CD4-positive, alpha-beta T cell treated with Interleukin-15 for 4 hours (primary cell): ENCODE results near the gene C1QTNF8.
"Not testable (repeated sequence)": the region's sequence is repeated elsewhere in the genome, so short reads cannot be mapped to it uniquely, and the experiment has no call there.

Experiments used
- DNase-seq: peaks from one replicate; pipeline ENCODE4 v3.0.0-alpha.2; 2020; ENCODE audit warnings: low spot score

Gene C1QTNF8

DNA sequence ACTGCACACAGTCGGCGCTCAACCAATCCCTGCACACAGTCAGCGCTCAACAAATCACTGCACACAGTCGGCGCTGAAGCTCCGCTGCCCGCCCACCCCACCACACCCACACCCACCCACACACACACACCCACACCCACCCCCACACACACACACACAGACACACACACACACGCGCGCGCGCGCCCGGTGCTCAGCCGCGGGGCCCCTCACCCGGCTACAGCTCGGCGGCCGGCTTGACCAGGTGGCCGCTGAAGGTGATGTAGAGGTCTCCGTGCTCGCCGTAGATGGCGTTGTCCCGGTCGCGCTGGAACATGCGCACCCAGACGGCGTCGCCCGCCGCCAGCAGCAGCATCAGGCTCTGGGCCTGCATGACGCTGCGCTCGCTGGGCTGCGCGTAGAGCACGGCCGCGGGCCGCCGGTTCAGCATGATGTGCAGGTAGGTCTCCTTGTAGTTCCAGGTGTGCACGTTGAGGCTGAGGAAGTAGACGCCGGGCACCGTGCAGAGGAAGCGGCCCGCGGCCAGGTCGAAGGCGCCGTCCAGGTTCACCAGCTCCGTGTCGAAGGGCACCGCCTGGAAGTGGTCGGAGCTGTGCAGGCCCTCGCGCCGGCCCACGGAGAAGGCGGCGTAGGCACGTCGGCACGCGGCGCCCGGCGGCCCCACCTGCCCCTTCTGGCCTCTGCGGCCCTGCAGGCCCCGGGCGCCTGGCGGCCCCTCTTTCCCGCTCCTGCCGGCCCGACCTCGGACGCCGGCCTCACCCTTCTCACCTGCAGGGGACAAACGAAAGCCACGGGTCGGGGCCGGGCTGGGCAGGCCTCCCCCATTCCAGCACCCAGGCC lies 2.5 kb downstream of the C1QTNF8 start:
- DNase-seq = no peak

DNA sequence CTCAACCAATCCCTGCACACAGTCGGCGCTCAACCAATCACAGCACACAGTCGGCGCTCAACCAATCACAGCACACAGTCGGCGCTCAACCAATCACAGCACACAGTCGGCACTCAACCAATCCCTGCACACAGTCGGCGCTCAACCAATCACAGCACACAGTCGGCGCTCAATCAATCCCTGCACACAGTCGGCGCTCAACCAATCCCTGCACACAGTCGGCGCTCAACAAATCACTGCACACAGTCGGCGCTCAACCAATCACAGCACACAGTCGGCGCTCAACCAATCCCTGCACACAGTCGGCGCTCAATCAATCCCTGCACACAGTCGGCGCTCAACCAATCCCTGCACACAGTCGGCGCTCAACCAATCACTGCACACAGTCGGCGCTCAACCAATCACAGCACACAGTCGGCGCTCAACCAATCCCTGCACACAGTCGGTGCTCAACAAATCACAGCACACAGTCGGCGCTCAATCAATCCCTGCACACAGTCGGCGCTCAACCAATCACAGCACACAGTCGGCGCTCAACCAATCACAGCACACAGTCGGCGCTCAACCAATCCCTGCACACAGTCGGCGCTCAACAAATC lies 3.3 kb downstream of the C1QTNF8 start:
- not testable (repeated sequence) for DNase-seq

DNA sequence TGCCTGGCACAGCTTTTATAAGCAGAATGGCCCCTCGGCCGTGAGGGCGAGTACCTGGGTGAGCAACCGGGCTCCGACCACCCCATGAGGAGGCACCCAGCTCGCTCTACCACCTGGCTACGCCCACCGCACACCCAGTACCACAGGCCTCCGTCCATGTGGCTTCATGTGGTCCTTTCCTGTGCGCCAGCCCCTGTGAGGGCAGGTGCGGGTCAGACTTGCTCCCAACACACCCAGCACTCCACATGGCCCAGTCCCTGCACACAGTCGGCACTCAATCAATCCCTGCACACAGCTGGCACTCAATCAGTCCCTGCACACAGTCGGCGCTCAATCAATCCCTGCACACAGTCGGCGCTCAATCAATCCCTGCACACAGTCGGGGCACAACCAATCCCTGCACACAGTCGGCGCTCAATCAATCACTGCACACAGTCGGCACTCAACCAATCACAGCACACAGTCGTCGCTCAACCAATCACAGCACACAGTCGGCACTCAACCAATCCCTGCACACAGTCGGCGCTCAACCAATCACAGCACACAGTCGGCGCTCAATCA lies 4.0 kb downstream of the C1QTNF8 start:
- no peak for DNase-seq

DNA sequence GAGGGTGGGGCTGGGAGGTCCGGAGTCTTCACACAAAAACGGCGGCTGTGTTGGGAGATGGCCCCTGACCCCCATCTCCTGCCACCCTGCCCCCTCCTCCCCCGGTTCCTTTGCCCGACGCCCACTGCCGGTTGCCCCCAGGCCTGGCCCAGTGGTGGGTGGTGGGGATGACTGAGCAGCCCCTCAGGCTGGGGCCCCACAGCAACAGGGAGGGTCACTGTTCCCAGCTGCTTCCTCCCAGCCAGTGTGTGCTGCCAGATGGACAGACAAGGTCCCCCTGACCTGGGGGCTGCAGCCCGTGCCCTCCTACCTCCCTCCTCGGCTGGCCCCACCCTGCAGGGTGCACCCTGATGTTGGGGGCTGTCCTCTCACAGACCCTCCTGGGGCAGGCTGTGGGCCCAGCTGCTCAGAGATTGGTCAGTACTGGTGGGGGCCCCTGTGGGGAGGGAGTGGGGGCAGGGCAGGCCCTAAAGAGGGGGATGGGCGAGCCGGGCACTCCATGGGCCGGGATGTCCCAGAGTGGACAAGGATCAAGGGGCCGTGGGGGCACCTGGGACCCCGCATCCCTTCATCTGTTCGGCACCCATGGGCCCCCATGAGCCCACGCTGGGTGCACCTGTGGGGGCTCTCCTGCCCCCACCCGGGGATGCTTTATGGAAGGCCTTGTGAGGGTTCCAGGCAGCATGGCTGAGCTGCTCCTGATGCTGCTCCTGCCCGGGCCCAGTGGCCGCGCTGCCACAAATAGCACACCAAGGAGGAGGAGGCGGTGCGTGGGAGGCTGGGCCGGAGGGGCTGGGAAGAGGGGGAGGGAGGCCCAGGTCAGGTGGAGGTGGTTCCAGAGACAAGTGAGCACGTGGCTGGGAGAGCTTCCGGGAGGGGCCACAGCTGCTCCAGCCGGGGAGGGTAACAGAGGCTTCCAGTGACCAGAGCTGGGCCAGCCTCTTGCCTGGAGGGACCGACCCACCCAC lies 5.1 kb downstream of the C1QTNF8 start:
- DNase-seq = no peak

DNA sequence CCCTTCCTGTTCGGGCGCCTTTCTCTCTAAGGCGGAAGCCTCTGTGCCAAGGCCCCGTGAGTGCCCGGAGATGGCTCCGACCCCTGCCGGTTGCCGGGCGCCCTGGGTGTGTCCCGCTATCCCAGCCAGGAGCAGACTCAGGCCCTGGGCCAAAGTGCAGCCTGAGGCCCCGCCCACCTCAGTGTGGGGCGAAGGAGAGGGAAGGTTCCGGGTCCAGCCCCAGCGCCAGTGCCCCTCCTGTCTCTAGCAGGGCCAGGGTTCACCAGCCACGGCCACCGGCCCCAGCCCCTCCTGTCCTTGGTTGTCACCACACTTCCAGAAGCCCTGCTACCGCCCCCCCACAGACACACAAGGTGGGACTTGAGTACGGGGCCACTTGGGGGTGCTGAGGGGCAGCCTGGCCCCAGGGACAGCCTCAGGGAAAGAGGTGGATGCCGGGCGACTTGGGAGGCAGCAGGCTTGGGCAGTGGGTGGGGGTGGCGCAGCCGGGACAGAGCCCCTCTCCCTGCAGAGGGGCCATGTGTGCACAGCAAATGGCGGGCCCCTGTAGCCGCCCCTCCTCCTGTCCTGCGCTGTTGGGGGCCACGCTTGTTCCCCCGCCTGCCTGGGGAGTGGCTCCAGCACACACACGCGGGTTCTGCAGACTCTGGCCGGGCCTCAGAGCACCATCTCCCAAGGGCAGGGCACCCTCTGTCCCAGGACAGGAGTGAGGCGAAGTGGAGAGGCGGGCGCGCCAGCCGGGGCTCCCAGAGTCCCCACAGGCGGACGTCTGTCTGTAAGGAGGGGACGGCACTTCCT lies 6.0 kb downstream of the C1QTNF8 start:
- no peak for DNase-seq

DNA sequence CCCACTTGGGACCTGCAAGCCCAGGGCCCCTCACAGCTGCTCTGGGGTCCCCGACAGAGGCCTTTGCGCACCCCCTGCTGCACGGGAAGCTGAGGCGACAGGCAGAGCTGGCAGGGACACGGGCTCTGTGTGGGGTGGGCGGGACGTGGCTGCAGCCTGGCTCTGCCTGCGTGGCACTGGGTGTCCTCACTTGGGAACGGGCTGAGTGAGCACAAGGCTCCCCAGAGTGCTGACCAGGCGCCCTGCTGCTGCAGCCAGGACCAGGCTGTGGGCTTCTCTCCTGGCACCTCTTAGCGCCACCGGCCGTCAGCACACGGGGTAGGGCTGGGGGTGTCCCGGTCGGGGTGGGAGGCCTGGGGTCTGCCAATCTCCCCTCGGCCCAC lies 6.6 kb downstream of the C1QTNF8 start:
- DNase-seq = no peak

DNA sequence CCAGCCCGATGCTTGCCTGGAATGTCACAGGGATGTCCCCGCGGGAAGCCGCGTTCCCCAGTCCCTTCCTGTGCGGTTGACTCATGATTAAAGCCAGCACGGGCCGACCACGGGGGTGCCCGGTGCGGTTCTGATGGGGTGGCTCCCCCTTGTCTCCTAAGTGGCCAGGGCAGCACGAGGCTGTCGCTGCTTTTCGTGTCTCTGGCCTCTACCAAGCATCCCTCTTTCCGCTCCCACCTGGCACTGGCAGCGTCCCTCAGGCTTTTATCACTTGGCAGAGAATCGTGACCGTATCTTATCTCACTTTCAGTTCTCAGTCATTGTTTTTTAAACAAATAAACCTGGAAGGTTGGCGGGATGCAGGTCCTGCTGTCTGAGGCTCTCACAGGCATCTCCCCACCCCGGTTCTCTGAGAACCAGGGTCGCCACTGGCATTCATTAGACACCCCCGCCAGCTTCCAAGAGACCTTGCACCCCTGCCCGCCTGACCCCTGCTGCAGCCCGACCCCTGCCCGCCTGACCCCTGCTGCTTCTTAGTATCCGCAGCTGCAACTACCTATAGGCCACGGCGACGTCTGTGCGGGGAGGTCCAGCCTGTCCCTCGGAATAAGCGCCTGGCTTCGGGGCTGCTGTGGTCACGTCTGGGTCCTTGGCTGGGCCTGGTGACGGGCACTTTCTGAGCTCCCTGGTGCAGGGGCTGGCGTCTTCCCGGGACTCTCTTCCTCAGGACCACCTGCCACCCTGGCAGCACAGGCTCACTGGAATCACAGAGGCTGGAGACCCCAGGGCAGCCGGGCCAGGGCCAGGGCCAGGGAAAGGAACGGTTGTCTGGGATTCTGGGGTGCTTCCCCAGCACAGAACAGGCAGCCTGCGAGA lies 7.5 kb downstream of the C1QTNF8 start:
- no peak for DNase-seq

DNA sequence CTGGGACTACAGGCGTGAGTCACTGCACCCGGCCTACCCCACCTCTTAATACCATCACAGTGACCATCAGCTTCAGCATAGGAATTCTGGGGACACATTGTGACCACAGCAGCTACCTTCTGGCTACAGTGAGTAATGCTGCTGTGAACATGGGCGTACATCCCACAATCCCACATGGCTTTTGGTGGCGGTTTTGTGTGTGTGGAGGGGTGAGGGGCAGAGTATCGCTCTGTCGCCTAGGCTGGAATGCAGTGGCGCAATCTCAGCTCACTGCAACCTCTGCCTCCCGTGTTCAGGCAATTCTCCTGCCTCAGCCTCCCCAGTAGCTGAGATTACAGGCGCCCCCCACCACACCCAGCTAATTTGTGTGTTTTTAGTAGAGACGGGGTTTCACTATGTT lies 9.6 kb downstream of the C1QTNF8 start:
- DNase-seq = not testable (repeated sequence)

DNA sequence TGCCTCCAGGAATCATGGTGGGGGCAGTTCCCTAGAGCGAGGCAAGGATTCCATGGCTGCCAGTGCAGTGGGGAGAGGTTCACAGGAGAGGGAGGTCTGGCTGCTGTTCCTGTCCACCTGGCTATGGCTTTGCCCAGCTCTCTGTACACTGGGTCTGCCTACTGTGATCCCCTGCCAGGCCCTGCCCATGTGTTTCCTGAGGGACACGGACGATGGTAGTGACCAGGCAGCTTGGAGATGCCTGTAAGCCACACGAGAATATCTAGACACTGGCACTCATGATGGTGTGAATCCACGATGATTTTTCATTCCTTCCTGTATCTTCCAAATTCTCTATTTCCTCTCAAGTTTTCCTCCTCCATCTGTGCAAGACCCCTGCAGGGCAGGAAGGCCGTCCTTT lies 11.1 kb downstream of the C1QTNF8 start:
- no peak for DNase-seq

DNA sequence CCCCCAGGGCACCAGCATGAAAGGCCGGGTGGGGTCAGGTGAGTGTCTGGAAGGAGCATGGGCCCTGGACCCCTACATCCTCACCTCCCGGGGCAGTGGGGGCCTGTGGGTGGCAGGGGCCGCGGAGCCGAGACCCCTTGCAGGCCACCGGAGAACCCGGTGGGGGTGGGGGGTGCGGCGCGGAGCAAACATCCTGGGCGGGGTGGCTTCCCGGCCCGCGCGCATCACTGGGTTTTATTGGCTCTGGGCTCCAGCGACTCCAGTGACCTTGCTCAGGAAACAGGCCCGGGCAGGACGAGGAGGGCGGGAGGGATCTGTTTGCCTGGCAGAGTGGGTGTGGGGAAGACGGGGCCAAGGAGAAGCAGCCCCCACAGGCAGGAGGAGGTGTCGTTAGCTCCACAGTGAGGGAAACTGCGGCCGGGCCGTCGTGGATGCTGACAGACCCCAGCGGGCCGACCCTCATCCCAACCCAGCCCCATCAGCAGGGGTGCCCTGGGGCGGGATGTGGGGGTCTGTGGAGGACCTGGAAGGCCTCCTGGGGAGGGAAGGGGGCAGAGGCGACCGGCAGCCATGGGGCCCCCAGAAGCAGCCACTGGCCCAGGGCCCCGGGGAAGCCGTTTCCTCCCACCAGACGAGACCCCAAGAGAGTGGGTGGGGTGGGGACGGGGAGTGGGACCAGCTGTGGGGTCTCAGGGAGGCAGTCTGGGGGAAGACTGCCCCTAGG lies 12.9 kb downstream of the C1QTNF8 start:
- no peak for DNase-seq

DNA sequence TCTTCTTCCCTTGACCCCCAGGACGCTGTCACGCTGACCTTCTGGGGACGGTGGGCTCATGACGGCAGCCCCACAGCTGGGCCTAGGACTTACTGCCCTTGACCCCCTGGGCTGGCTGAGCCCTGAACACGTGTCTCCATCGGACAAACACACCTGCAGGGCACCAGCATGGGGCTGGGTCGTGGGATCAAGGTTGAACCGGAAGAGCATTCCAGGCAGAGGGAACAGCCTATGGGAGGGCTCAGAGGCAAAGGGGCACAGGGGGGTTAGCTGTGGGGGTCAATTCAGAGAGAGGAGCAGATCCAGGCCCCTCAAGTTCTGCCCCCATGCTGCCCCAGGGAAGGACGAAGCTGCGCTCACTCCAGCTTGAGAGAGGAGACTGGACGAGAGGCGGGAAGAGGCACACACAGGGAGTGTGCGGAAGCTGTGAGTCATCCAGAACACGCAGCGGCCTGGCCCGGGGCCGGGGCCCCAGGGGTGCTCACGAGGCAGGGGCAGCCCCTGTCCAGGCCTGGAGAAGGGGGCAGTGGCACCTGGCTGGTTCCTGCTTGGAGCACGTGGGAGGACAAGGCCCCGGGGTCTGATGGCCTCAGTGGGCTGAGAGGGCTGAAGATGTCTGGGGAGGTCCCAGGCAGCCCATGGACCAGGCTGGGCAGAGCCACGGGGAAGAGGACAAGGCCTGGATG lies 13.6 kb downstream of the C1QTNF8 start:
- DNase-seq = no peak

DNA sequence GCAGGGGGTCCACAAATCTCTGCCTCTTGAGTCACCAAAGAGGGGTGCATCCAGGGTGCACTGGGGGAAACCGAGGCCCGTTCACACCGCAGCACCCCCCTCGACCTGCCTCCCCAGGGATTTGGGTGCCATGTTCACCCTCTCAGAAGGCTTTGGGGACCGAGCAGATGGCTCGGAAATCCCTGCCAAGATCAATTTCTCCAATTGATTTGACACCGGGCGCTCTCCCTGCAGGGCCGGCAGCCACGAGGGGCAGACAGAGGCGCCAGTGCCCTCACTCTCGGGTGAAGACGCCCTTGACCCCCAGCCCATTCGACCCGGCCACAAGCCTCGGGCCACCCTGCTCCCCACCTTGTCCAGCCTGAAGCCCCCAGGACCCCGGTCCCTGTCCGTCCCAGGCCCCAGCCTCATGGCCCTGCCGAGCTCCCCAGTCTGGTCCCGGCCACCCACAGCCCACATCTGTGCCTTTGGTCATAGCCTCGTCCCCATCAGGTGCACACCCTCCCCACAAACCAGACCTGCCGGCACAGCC lies 14.2 kb downstream of the C1QTNF8 start:
- DNase-seq = no peak

DNA sequence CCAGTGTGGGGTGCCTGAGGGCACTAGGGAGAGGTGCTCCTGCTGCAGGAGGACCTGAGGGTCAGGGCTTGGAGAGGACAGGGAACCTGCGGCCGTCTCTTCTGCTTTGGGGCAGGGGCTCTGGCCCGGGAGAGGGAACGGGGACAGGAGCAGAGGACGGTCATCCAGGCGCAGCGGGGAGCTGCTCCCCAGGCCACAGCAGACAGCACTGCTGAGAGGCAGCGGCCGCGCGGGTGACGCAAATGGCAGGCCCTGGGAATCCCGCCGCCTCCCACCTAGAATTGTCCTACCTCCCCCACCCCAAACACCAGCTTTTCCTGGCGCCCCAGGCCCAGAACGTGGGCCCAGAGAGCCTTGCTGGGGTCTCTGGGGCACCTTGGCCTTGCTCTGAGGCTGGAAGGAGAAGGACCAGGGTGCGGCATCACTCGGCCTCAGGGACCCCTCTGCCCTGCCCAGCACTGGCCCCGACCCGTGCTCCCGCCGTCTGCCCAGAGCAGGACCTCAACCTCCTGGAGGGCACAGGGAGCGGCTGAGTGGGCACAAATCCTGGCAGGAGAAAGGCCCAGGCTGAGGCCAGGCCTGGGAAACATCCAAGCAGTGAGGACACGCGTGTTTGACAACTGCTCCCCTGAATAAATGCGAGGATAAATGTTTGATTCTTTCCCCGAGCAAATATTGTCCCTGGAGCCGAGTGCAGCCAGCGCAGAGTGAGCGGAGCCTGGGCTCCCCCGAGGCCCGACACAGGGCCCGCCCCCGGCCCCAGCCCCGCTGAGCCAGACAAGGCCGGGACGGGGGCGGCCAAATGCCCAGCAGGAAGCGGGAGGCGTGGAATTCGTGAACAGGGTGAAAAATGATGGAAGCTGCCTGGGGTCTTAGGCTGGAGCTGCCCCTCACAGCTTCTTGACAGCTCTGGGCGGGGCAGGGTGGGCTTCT lies 15.0 kb downstream of the C1QTNF8 start:
- no peak for DNase-seq

DNA sequence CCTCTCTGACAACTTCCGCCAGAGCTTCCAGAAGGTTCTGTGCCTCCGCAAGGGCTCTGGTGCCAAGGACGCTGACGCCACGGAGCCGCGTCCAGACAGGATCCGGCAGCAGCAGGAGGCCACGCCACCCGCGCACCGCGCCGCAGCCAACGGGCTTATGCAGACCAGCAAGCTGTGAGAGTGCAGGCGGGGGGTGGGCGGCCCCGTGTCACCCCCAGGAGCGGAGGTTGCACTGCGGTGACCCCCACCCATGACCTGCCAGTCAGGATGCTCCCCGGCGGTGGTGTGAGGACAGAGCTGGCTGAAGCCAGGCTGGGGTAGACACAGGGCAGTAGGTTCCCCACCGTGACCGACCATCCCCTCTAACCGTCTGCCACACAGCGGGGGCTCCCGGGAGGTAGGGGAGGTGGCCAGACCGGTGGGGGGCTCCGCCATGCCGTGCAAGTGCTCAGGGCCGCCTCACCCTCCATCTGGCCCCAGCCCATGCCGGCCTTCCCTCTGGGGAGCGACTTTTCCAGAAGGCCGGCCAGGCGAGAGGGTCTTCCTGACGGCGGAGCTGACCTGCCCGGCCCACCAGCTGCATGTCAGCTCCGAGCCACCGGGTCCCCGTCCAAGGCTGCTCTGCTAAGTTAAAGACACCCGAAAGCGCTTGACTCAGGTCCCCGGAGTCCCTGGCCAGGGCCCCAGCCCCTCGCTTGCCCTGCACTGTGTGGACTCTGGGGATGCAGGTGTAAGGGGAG lies 16.1 kb downstream of the C1QTNF8 start:
- no peak for DNase-seq

DNA sequence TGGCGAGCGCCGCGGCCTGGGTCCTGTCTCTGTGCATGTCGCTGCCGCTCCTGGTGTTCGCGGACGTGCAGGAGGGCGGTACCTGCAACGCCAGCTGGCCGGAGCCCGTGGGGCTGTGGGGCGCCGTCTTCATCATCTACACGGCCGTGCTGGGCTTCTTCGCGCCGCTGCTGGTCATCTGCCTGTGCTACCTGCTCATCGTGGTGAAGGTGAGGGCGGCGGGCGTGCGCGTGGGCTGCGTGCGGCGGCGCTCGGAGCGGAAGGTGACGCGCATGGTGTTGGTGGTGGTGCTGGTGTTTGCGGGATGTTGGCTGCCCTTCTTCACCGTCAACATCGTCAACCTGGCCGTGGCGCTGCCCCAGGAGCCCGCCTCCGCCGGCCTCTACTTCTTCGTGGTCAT lies 16.7 kb downstream of the C1QTNF8 start:
- DNase-seq = no peak

DNA sequence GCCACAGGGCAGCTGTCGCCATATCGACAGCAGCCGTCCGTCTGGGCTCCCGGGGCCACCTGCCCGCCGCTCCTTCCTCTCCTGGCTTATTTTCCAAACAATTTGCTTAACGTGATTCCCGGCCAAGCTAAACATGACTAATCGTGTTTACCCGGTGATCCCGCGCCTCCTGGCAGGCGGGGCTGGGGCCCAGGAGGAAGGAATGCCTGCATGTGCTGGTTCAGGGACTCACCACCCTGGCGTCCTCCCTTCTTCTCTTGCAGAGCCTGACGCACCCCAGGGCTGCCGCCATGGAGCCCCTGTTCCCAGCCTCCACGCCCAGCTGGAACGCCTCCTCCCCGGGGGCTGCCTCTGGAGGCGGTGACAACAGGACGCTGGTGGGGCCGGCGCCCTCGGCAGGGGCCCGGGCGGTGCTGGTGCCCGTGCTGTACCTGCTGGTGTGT lies 17.4 kb downstream of the C1QTNF8 start:
- no peak for DNase-seq
